H9 (cell line): ENCODE results near the gene TRABD. TPM values are rescaled to one million over a fixed set of nuclear protein-coding genes. Genes with fewer than 3 reads are reported as not detected.

Experiments used
- DNase-seq: peaks from one replicate; pipeline ENCODE4 v3.0.0-alpha.2; 2017
- H2AFZ ChIP-seq: one replicate; pipeline ENCODE4 v1.6.1; 2013; ENCODE audit warnings: mild to moderate bottlenecking, low read length, control low read depth, moderate library complexity
- H2AK5ac ChIP-seq: 2 replicates; pipeline ENCODE4 v1.6.1; 2013; ENCODE audit warnings: low read length, control low read depth, mixed read lengths; ENCODE audit not compliant: insufficient read length
- H2BK120ac ChIP-seq: one replicate; pipeline ENCODE4 v1.6.1; 2013; ENCODE audit warnings: low read depth, mild to moderate bottlenecking, low read length, control low read depth, inconsistent platforms; ENCODE audit not compliant: poor library complexity, severe bottlenecking
- H2BK12ac ChIP-seq: 2 replicates; pipeline ENCODE4 v1.6.1; 2013; ENCODE audit warnings: low read length, control low read depth, mixed read lengths, low read depth; ENCODE audit not compliant: insufficient read length
- H2BK15ac ChIP-seq: 2 replicates; pipeline ENCODE4 v1.6.1; 2013; ENCODE audit warnings: low read depth, low read length, control low read depth
- H2BK20ac ChIP-seq: one replicate; pipeline ENCODE4 v1.6.1; 2013; ENCODE audit warnings: low read depth, mild to moderate bottlenecking, low read length, control low read depth, inconsistent platforms; ENCODE audit not compliant: poor library complexity, severe bottlenecking
- H2BK5ac ChIP-seq: 2 replicates; pipeline ENCODE4 v1.6.1; 2013; ENCODE audit warnings: low read length, control low read depth, mixed read lengths; ENCODE audit not compliant: insufficient read length
- H3K14ac ChIP-seq: 2 replicates; pipeline ENCODE4 v1.6.1; 2013; ENCODE audit warnings: low read length, control low read depth; ENCODE audit not compliant: insufficient read depth
- H3K18ac ChIP-seq: 2 replicates; pipeline ENCODE4 v1.6.1; 2013; ENCODE audit warnings: low read depth, mild to moderate bottlenecking, mixed read lengths, low read length, control low read depth; ENCODE audit not compliant: insufficient read length
- H3K23ac ChIP-seq: 2 replicates; pipeline ENCODE4 v1.6.1; 2013; ENCODE audit warnings: low read length, control low read depth, mixed read lengths, low read depth; ENCODE audit not compliant: insufficient read length
- H3K23me2 ChIP-seq: 2 replicates; pipeline ENCODE4 v1.6.1; 2013; ENCODE audit warnings: low read depth, mild to moderate bottlenecking, mixed read lengths, low read length, control low read depth; ENCODE audit not compliant: insufficient read length, poor library complexity, severe bottlenecking
- H3K27ac ChIP-seq: 2 replicates; pipeline ENCODE4 v1.5.1; 2013; ENCODE audit warnings: low read length, control low read depth, mixed read lengths, low read depth; ENCODE audit not compliant: insufficient read length
- H3K27me3 ChIP-seq: 2 replicates; pipeline ENCODE4 v1.6.1; 2013; ENCODE audit warnings: low read length, control low read depth, inconsistent platforms; ENCODE audit not compliant: insufficient read depth
- H3K4ac ChIP-seq: 2 replicates; pipeline ENCODE4 v1.6.1; 2013; ENCODE audit warnings: low read depth, mild to moderate bottlenecking, control low read depth, inconsistent platforms, low read length, moderate library complexity
- H3K4me1 ChIP-seq: 2 replicates; pipeline ENCODE4 v1.6.1; 2013; ENCODE audit warnings: low read length, control low read depth, inconsistent platforms; ENCODE audit not compliant: insufficient read depth
- H3K4me2 ChIP-seq: 2 replicates; pipeline ENCODE4 v1.6.1; 2013; ENCODE audit warnings: low read length, control low read depth, mixed read lengths; ENCODE audit not compliant: insufficient read length, insufficient read depth
- H3K56ac ChIP-seq: 2 replicates; pipeline ENCODE4 v1.6.1; 2013; ENCODE audit warnings: low read depth, mild to moderate bottlenecking, mixed read lengths, low read length, control low read depth; ENCODE audit not compliant: insufficient read length
- H3K79me1 ChIP-seq: 2 replicates; pipeline ENCODE4 v1.6.1; 2013; ENCODE audit warnings: low read depth, mild to moderate bottlenecking, moderate library complexity, low read length, control low read depth, inconsistent platforms; ENCODE audit not compliant: insufficient read depth, poor library complexity, severe bottlenecking
- H3K79me2 ChIP-seq: 2 replicates; pipeline ENCODE4 v1.6.1; 2013; ENCODE audit warnings: low read length, control low read depth, inconsistent platforms; ENCODE audit not compliant: insufficient read depth
- H3K9ac ChIP-seq: 2 replicates; pipeline ENCODE4 v1.6.1; 2013; ENCODE audit warnings: low read length, control low read depth, mixed read lengths; ENCODE audit not compliant: insufficient read length; ENCODE audit errors: extremely low read depth
- H3K9me3 ChIP-seq: one replicate; pipeline ENCODE4 v1.6.1; 2013; ENCODE audit warnings: low read depth, low read length, inconsistent platforms; ENCODE audit not compliant: control insufficient read depth
- H3T11ph ChIP-seq: one replicate; pipeline ENCODE4 v1.6.1; 2013; ENCODE audit warnings: mild to moderate bottlenecking, low read length, control low read depth, inconsistent platforms
- H4K20me1 ChIP-seq: one replicate; pipeline ENCODE4 v1.6.1; 2013; ENCODE audit not compliant: control insufficient read depth, insufficient read length, insufficient read depth
- H4K5ac ChIP-seq: 2 replicates; pipeline ENCODE4 v1.6.1; 2013; ENCODE audit warnings: low read depth, mild to moderate bottlenecking, mixed read lengths, low read length, control low read depth; ENCODE audit not compliant: insufficient read length
- H4K8ac ChIP-seq: replicated peaks from 2 replicates; pipeline ENCODE4 v1.6.1; 2013; ENCODE audit warnings: low read length, control low read depth, mixed read lengths, low read depth; ENCODE audit not compliant: insufficient read length
- H4K91ac ChIP-seq: 2 replicates; pipeline ENCODE4 v1.6.1; 2013; ENCODE audit warnings: low read depth, mild to moderate bottlenecking, moderate library complexity, mixed read lengths, low read length, control low read depth; ENCODE audit not compliant: insufficient read length
- H3K27ac Mint-ChIP-seq, 3 experiments: 2 replicates in 2 of 3; 3 replicates in 1 of 3; pipeline ENCODE4 v1.8.0; 2020 to 2021; ENCODE audit warnings: mixed read lengths in 3 of 3, mild to moderate bottlenecking in 1 of 3, moderate library complexity in 1 of 3
- H3K27me3 Mint-ChIP-seq: 2 replicates; pipeline ENCODE4 v1.8.0; 2021; ENCODE audit warnings: low read depth, mild to moderate bottlenecking, moderate library complexity, mixed read lengths
- H3K36me3 Mint-ChIP-seq, 3 experiments: 2 replicates in 2 of 3; 3 replicates in 1 of 3; pipeline ENCODE4 v1.8.0; 2020 to 2021; ENCODE audit warnings: low read depth in 3 of 3, mixed read lengths in 3 of 3; ENCODE audit not compliant: insufficient read depth in 1 of 3
- H3K4me1 Mint-ChIP-seq, 2 experiments: 2 replicates each; pipeline ENCODE4 v1.8.0; 2020; ENCODE audit warnings: mixed read lengths in 2 of 2
- H3K4me3 Mint-ChIP-seq, 2 experiments: 2 replicates in 1 of 2; 3 replicates in 1 of 2; pipeline ENCODE4 v1.8.0; 2020 to 2021; ENCODE audit warnings: mild to moderate bottlenecking in 2 of 2, mixed read lengths in 2 of 2, moderate library complexity in 1 of 2
- H3K9me3 Mint-ChIP-seq, 2 experiments: 2 replicates in 1 of 2; 3 replicates in 1 of 2; pipeline ENCODE4 v1.8.0; 2020; ENCODE audit warnings: mild to moderate bottlenecking in 2 of 2, mixed read lengths in 2 of 2, moderate library complexity in 1 of 2
- WGBS: extraction: QIAGEN DNeasy Blood & Tissue Kit; methylation state at CpG from one replicate; pipeline ENCODE4 v1.1.7; 2013; ENCODE audit warnings: missing lambda C conversion rate, low lambda C conversion rate, mixed read lengths; ENCODE audit not compliant: insufficient read length; ENCODE audit errors: extremely low coverage; 5-methylcytosine and 5-hydroxymethylcytosine counted together
- total RNA-seq: library from RNA; stranded (reverse); gene quantifications from 2 replicates; pipeline ENCODE4 v1.2.1, GENCODE V29; 2021
- TF ChIP-seq, protein P1 (sequence below): fragments of 200-600 bp; sonication (generic); conservative IDR thresholded peaks from 3 replicates; pipeline ENCODE4 v1.8.0; 2021; ENCODE audit warnings: antibody characterized with exemption, mild to moderate bottlenecking

Gene TRABD
- total RNA-seq, 1 experiment from 2014 or later: 47.8 TPM

GRCh38 chr22:50160947-50161346 is 24.8 kb upstream of the TRABD start:
- Histone ChIP-seq H3K4me2 (no peak overlapping the region), H3K14ac (no peak overlapping the region), H2BK20ac (no peak overlapping the region), H3K56ac (no peak overlapping the region), H3K27ac (no peak overlapping the region), H2BK15ac (no peak overlapping the region), H2BK120ac (no peak overlapping the region), H3K79me2 (no peaks in the 10 kb centered on the region), H3K23me2 (no peaks in the 10 kb centered on the region), H3K4ac (no peak overlapping the region), H2AK5ac (no peak overlapping the region), H2BK12ac (no peak overlapping the region), H4K20me1 (peaks cover 2% of the 10 kb centered on the region), H3K27me3 (no peaks in the 10 kb centered on the region), H4K91ac (no peak overlapping the region), H3K9ac (no peak overlapping the region), H3K79me1 (no peaks in the 10 kb centered on the region), H2BK5ac (no peak overlapping the region), H3K9me3 (no peaks in the 10 kb centered on the region), H3T11ph (no peak overlapping the region), H3K4me1 (no peaks in the 10 kb centered on the region), H3K18ac (no peak overlapping the region), H2AFZ (no peak overlapping the region), H4K8ac (no peak overlapping the region), H3K23ac (no peak overlapping the region), H4K5ac (no peak overlapping the region)
- Mint-ChIP-seq H3K27ac (no peak overlapping the region), H3K4me3 (no peak overlapping the region), H3K9me3 (no peaks in the 10 kb centered on the region), H3K36me3 (no peaks in the 10 kb centered on the region), H3K27me3 (peaks cover 32% of the 10 kb centered on the region), H3K4me1 (peaks cover 7 to 9% of the 10 kb centered on the region in 2 experiments)
- DNase-seq: no peak
- TF ChIP-seq, protein P1, sequence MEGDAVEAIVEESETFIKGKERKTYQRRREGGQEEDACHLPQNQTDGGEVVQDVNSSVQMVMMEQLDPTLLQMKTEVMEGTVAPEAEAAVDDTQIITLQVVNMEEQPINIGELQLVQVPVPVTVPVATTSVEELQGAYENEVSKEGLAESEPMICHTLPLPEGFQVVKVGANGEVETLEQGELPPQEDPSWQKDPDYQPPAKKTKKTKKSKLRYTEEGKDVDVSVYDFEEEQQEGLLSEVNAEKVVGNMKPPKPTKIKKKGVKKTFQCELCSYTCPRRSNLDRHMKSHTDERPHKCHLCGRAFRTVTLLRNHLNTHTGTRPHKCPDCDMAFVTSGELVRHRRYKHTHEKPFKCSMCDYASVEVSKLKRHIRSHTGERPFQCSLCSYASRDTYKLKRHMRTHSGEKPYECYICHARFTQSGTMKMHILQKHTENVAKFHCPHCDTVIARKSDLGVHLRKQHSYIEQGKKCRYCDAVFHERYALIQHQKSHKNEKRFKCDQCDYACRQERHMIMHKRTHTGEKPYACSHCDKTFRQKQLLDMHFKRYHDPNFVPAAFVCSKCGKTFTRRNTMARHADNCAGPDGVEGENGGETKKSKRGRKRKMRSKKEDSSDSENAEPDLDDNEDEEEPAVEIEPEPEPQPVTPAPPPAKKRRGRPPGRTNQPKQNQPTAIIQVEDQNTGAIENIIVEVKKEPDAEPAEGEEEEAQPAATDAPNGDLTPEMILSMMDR: 0 out of 3 replicates have a peak, but pooled peaks have one; percentile 11
- WGBS: no CpG with 5 or more reads among the region's 7 CpGs
